HG03354 (cell line): ENCODE measurements around the gene HTRA3.

Experiments used
- ATAC-seq: cut with Tn5 transposase; IDR thresholded peaks from one replicate; pipeline ENCODE4 v1.9.1; 2021; ENCODE audit warnings: mild to moderate bottlenecking; ENCODE audit not compliant: unreplicated experiment, poor library complexity, severe bottlenecking

The HTRA3 gene

GRCh38 chr4:8289956-8290700, 20.6 kb downstream of the HTRA3 start:
- ATAC-seq: no peak

- ATAC-seq: no peak
Measured at GRCh38 chr4:8290701-8290970, 21.1 kb downstream of the HTRA3 start.

- no peak for ATAC-seq
Measured at GRCh38 chr4:8291036-8291682, 21.6 kb downstream of the HTRA3 start.

GRCh38 chr4:8291701-8292477, 22.3 kb downstream of the HTRA3 start:
- no peak for ATAC-seq

- ATAC-seq: no peak
Measured at GRCh38 chr4:8292478-8293107, 23.0 kb downstream of the HTRA3 start.

- ATAC-seq: no peak
Measured at GRCh38 chr4:8293131-8293975, 23.8 kb downstream of the HTRA3 start.

GRCh38 chr4:8294036-8294435, 24.5 kb downstream of the HTRA3 start:
- no peak for ATAC-seq

- no peak for ATAC-seq
Measured at GRCh38 chr4:8294775-8295174, 25.2 kb downstream of the HTRA3 start.

- ATAC-seq: no peak
Measured at GRCh38 chr4:8295471-8295870, 25.9 kb downstream of the HTRA3 start.

GRCh38 chr4:8296491-8296890, 26.9 kb downstream of the HTRA3 start:
- ATAC-seq: no peak

- ATAC-seq: no peak
Measured at GRCh38 chr4:8297141-8297601, 27.6 kb downstream of the HTRA3 start.

GRCh38 chr4:8297691-8298485, 28.3 kb downstream of the HTRA3 start:
- ATAC-seq: no peak

- ATAC-seq: no peak
Measured at GRCh38 chr4:8300832-8301231, 31.3 kb downstream of the HTRA3 start.

- no peak for ATAC-seq
Measured at GRCh38 chr4:8301851-8302730, 32.5 kb downstream of the HTRA3 start.

- ATAC-seq: no peak
Measured at GRCh38 chr4:8303081-8303480, 33.5 kb downstream of the HTRA3 start.

GRCh38 chr4:8303485-8304281, 34.1 kb downstream of the HTRA3 start:
- no peak for ATAC-seq
